ENCODE measurements around the gene NENF.

DNA sequence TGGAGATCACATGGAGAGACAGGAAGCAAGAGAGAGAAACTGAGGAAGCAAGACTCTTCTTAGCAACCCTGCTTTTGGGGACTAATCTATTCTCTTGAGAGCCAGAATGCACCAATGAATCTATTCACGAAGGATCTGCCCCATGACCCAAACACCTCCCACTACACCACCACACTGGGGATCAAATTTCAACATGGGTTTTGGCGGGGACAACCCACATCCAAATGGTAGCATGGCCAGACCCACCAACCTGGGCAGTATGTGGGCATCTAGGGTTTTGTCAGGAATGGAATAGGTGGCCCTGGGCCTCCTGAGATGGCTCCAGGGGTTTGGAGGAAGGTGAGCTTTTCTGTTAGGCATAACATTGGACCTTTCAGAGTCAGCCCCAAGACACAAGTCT is 33.7 kb downstream of the NENF start:
- TF ChIP-seq, protein P1, sequence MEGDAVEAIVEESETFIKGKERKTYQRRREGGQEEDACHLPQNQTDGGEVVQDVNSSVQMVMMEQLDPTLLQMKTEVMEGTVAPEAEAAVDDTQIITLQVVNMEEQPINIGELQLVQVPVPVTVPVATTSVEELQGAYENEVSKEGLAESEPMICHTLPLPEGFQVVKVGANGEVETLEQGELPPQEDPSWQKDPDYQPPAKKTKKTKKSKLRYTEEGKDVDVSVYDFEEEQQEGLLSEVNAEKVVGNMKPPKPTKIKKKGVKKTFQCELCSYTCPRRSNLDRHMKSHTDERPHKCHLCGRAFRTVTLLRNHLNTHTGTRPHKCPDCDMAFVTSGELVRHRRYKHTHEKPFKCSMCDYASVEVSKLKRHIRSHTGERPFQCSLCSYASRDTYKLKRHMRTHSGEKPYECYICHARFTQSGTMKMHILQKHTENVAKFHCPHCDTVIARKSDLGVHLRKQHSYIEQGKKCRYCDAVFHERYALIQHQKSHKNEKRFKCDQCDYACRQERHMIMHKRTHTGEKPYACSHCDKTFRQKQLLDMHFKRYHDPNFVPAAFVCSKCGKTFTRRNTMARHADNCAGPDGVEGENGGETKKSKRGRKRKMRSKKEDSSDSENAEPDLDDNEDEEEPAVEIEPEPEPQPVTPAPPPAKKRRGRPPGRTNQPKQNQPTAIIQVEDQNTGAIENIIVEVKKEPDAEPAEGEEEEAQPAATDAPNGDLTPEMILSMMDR (IDR thresholded peaks at IDR 0.05): no peak
- TF ChIP-seq POLR2AphosphoS5 (IDR thresholded peaks at IDR 0.05) (no peak), POLR2A (IDR thresholded peaks at IDR 0.05) (no peak)
